HG02938 (cell line): ENCODE results near the gene SPATA6L.

ENCODE experiments used
- ATAC-seq: cut with Tn5 transposase; IDR thresholded peaks from one replicate; pipeline ENCODE4 v1.9.1; 2021; ENCODE audit warnings: mild to moderate bottlenecking, moderate library complexity; ENCODE audit not compliant: unreplicated experiment

SPATA6L gene

GRCh38 chr9:4558371-4558998 is 107.8 kb downstream of the SPATA6L start:
- ATAC-seq = no peak

- ATAC-seq = no peak
These were observed 111.0 kb downstream of the SPATA6L start for GRCh38 chr9:4555236-4555635.

GRCh38 chr9:4553951-4554381 is 112.3 kb downstream of the SPATA6L start:
- ATAC-seq = no peak

- no peak for ATAC-seq
These were observed 115.3 kb downstream of the SPATA6L start for GRCh38 chr9:4550777-4551484.

- ATAC-seq = no peak
These were observed 116.5 kb downstream of the SPATA6L start for GRCh38 chr9:4549751-4550295.

- ATAC-seq = no peak
These were observed 117.2 kb downstream of the SPATA6L start for GRCh38 chr9:4548811-4549725.
